Activated T-cell treated with anti-CD3 and anti-CD28 coated beads, Interleukin-2, amount 50 U/mL, for 1 hour (primary cell): Measurements from ENCODE around the gene SRRD.
"Not testable (repeated sequence)": the region's sequence is repeated elsewhere in the genome, so short reads cannot be mapped to it uniquely, and the experiment has no call there.

Experiments
- DNase-seq: peaks from one replicate; pipeline ENCODE4 v3.0.0-alpha.2; 2020

SRRD gene

GRCh38 chr22:26525946-26526564, 42.4 kb downstream of the SRRD start:
- no peak for DNase-seq

- DNase-seq: no peak
Observed at GRCh38 chr22:26527167-26527566, 43.5 kb downstream of the SRRD start.

- DNase-seq: no peak
Observed at GRCh38 chr22:26527574-26528465, 44.1 kb downstream of the SRRD start.

- DNase-seq: not testable (repeated sequence)
Observed at GRCh38 chr22:26528518-26528917, 44.8 kb downstream of the SRRD start.

- no peak for DNase-seq
Observed at GRCh38 chr22:26529345-26529744, 45.7 kb downstream of the SRRD start.

GRCh38 chr22:26534171-26534855, 50.6 kb downstream of the SRRD start:
- DNase-seq: no peak

- DNase-seq: no peak
Observed at GRCh38 chr22:26534874-26535602, 51.4 kb downstream of the SRRD start.

GRCh38 chr22:26535603-26535908, 51.9 kb downstream of the SRRD start:
- DNase-seq: no peak

GRCh38 chr22:26536056-26536761, 52.5 kb downstream of the SRRD start:
- DNase-seq: no peak

- DNase-seq: no peak
Observed at GRCh38 chr22:26536762-26537134, 53.1 kb downstream of the SRRD start.

GRCh38 chr22:26540119-26540518, 56.4 kb downstream of the SRRD start:
- no peak for DNase-seq

- DNase-seq: no peak
Observed at GRCh38 chr22:26541167-26541819, 57.6 kb downstream of the SRRD start.

GRCh38 chr22:26542831-26543230, 59.2 kb downstream of the SRRD start:
- DNase-seq: no peak
